AG20443 (cell line): ENCODE results near the gene GPR176.
A peak's percentile ranks its signal among the peaks of the same experiment; 100 is the strongest.

Source experiments
- DNase-seq: peaks from one replicate; pipeline ENCODE4 v3.0.0; 2012; ENCODE audit warnings: low spot score, mixed read lengths

The GPR176 gene

DNA sequence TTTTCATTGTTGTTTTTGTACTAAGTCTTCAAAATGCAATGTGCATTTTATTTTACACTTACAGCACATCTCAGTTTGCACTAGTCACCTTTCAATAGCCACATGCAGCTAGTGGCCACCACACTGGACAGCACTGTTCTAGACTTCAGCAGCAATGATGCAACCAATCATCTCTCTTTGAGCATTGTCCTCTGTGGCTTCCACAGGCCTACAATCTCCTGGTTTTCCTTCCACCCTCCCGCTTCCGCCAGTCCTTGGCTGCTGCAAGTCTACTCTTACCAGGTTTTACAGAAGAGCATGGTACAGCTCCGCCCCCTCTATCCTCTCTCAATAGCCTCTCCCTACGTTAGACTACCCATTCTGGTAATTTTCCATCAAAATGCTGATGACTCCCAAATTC lies 112.3 kb downstream of the GPR176 start:
- DNase-seq, result no peak

DNA sequence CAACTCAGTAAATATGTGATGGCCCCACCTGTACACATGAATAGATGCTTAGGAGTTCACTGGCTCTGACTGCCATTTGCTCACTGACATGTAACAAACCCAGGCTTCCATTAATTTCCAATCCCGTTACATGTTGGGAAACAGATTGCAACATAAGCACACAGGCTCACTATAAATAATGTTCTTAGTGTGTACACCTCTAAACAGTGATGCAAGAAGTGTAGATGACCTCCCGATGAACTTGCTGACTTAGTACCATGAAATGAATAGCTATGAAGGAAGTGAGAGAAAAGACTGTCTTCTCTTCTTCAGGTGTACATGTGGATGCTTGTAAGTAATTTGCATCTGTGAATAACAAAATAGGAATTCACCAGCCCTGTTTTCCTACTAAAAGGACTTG lies 116.0 kb downstream of the GPR176 start:
- peak; percentile 19 for DNase-seq

DNA sequence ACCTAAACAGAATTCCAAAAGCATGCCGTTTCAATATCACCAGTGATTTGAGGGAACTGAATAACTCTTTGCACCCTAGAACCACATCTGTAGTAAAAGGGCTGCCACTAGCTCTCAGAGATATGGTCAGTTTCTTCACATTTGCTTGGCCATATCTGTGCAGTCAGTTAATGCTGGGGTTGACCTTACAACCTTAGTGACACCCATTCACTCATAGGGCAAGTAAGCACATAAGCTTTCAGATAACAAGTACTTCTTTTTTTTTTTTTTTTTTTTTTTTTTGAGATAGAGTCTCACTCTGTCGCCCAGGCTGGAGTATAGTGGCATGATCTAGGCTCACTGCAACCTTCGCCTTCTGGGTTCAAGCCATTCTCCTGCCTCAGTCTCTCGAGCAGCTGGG lies 117.0 kb downstream of the GPR176 start:
- DNase-seq, result no peak

DNA sequence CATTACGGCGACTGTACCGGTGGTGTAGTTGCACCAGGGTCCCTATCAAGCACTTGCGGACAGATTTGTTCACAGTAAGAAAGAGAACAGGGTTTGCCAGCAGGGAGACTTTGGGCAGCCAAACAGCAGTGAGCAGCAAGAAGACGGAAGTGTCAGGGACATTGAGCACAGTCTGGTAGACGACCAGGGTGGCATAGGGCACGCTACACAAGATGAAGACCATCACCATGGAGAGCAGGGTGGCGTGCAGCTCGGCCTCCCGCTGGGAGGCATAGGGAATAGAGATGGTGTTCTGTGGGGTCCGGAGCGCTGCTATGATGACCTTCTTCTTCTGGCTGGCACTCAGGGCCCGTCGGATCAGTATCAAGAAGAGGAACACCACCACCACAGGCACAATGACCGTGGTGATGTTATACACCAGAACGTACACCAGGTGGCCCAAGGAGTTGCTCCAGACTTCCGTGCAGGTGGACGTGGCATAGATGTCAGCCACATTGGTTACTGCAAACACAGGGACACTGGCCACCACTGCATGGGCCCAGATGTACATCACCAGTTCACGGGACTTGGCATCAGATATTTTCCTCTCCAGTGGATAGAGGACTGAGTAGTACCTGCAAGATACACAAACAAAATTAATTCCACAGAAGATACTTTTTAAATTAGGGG lies 118.3 kb downstream of the GPR176 start:
- peak; percentile 34 for DNase-seq

DNA sequence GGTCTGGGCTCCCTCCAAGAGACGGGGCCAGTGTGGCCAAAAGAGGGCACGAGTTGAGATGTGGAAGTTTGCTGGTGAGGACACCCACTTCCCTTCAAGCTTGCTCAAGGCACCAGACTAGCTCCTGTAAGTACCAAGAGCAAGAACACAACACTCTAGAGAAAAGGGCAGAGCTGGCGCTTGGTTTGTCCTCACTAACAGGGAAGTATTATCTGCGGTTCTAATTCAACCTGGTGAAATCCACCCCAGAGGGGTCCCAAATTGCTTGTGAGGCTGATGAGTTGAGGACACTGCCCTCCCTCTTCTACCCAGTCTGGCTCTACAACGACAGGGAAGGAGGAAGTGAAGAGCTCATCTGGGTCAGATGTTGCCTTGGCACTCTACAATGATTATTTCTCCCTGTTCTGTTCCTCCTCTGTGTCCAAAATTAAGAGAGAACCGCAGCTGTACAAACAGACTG lies 120.5 kb downstream of the GPR176 start:
- no peak for DNase-seq

DNA sequence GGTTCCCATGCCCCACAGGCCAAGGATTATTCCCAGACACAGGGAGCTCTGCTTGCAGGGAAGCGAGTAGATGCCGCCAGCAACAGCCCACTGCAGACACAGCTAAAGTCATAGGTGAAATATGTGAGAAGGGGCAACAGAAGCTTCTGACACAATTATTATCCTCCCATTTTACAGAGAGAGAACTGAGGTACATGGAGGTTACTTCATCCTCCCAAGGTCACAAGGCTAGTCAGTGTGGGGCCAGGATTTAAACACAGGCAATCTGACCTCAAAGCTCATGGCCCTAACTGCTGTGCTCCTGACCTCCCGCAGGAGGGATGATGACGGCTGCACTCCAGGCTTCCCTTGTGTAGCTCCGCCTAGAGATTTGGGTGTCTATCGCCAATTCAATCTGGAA lies 121.7 kb downstream of the GPR176 start:
- DNase-seq, result no peak

DNA sequence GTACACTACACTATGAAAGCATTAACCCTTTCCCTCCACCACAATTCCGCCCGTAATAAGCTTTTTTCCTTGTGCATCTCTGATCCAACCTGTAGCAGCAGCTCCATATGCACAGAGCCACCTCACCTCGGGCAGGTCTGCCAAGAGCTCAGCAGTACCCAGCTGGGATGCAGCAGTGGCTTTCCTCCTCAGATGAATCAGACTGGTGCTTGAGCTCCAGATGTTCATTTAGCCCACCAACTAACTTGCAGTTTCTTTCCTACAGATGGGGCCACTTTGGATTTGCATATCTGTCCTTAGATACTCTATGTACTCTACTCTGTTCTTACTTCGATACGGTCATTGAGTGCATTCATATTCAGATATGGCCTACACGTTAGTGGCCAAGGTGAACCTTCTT lies 122.7 kb downstream of the GPR176 start:
- DNase-seq, result no peak

DNA sequence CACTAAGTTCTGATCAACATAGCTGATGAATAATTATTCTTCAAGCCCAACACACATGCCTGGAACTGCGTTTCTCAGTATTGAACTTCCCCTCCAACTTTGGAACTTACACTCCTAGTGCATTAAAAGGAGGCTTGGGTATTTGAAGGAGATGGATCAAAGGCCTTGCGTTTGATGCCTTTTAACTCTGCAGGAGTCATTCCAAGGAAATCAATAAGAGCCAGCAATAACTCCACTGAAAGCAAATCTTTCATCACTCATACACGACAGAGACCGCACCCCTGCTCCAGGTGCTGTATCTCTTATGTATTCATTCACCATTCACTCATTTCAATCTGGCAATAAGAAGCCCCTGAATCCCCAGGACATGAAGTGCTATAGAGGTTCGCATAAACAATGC lies 123.5 kb downstream of the GPR176 start:
- no peak for DNase-seq

DNA sequence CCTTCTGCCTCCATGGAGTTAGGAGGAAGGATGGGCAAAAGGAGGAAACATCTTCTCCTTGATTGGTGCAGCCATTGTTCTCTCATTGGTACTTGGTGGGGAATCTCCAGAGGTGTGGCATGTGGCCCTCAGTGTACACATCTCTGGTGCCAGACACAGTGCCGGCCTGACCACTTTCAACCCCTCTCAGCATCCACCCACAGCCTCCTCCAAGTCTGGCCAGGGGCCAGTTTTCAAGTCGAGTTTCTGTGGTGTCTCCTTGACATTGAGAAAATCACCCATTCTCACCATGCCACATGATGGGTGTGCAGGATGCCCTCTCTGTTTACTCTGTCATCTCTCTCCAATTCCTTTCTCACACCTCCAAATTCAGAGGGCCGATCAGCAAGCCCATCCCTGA lies 124.6 kb downstream of the GPR176 start:
- no peak for DNase-seq

DNA sequence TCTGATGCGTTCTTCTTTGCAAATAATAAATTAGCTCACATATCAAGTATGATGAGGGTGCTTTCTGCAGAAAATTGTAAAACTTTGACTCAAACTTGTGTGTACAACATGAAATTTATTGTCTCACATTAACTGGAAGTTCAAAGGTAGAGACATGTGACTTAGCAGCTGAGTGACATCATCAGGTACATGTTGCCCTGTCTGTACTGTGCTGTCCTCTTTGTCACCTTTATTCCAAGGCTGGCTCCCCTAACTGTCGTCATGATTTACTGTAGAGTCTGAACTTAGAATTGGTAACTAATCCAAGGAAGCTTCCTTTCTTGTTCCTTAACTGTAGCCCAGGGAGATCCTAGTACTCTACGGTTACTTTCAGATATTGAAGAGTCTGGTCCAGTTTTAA lies 125.1 kb downstream of the GPR176 start:
- DNase-seq, result no peak

DNA sequence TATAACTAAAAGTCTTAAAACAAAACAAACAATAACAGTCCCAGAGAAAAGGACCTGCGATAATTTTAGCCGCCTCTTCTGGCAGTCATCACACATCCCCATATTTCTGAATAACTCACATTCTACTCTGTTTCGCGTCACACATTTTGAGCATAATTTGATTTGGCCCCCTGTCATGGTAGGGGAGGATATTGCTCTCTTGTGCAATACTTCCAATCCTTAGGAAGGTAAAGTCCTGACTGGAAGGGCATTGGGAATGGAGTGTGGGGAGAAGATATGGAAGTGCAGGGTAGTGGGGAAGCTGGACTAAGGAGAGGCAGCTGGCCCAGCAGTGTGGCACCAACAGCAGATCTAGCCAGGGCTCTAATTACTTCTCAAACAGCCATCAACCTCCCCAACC lies 126.1 kb downstream of the GPR176 start:
- DNase-seq, result no peak

DNA sequence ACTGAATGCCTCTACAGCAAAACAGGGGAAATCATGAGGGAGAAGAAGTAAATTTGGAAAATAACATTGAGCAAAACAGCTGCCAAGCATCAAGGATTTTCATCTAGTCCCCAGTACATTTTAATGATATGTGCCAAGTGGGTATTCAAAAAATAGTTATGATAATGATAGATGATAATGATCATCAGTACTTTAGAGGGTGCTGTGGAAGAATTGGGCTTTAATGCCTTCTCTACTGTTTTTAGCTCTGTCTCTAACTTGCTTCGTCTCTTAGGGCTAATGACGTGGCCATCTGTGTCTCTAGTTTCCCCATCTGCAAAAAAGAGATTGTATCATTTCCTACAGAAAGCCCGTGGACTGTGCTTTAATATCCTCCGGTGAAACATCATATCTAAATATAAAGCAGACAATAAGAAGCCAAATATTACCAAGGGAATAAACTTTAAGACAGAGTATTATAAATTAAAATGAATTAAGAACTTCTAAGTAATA lies 127.2 kb downstream of the GPR176 start:
- DNase-seq, result no peak

DNA sequence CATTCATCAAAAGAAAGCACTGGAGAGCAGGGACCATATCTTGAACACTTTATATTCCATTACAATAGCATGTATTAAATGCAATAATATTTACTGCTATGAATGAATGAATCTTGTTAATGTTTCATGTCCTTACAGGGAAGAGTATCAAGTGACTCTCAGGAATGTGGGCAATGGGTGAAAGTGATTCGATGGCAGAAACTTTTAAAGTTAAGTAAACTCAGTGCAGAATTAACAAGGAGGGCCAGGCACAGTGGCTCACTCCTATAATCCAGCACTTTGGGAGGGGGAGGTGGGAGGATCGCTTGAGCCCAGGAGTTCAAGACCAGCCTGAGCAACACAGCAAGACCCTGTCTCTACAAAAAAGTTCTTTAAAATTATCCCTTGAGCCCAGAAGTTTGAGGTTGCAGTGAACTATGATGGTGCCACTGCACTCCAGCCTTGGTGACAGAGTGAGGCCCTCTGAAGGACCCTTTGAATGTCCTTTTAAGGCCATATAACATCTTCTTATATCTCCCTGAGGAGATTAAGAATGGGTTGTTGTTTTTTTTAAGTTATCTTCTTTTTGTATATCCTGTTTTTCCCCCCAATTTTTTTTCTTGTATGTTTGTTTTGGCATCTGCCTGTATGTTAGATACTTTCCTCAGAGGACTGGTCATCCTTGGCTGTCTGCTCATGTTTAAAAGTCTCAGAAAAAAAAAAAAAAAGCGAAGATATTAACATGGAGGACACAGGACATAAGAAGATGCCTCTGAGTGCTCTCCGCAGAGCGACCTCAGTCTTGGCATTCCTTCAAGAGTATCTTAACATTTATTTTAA lies 127.8 kb downstream of the GPR176 start:
- no peak for DNase-seq

DNA sequence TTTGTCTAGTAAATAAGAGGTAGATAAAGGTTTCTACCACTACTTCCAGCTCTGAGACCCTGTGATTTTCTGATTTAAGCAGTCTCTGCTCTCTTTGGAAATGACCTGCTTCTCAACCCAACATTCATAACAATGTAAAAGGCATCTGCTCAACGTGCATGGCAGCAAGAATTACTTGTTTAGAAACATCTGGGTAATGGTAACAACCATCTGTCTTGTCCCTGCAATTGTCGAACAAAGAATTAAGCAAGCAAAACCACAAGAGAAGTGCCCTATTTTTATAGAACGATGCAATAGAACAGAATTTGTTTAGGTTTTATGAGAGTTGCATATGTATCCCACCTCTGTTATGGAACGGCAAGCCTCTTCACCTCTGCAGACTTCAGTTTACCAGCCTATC lies 130.3 kb downstream of the GPR176 start:
- no peak for DNase-seq

DNA sequence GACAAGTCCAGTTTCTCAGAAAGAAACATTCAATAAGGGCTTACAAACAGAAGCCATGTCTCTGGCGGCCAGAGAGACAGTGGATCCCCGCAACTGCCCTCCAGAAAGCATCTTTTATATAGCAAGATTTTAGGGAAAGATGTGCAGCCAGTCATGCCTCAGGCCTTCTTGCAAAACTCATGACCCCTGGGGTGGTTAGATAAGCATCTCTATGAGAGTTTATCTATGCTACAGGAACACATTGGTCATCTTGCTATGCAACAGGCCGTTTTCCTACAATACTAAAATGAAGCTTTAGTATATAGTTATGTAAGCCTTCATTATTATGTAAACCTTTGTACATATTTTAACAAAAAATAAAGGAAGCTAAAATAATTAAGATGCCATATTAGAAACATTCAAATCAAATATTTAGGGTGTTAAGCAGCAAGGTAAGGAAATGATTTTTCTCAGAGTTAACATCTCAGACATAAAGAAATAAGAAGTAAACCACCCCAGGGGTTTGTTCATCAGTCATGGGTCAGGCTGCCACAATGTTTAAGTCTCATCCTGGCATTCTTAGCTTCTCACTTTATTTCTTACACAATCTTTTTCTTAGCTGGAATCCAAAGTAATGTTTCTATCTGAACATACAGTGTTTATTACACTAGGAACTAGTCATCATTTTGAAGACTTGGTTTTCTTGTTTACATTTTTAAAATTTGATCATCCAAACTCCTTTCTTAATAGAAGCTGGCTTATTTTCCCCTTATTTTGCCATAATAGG lies 131.1 kb downstream of the GPR176 start:
- DNase-seq, result no peak

DNA sequence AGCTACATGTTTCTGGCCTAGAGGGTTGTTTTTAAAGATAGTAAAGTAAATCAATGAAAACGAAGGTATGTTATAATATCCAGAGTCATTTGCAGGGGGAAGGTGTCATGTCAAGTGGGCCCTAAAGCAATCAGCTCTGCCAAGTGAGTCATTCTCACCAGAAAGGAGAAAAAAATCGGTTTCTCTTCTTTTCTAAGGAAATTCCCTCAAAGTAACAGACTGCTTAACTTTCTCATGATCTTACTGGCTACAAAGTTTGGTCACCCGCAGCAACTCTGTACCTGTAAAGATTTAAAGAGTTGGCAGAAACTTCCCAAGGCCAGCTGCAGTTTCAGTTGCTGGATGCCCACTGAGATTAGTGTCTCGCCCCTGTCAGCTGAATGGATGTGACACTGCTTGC lies 132.0 kb downstream of the GPR176 start:
- no peak for DNase-seq

DNA sequence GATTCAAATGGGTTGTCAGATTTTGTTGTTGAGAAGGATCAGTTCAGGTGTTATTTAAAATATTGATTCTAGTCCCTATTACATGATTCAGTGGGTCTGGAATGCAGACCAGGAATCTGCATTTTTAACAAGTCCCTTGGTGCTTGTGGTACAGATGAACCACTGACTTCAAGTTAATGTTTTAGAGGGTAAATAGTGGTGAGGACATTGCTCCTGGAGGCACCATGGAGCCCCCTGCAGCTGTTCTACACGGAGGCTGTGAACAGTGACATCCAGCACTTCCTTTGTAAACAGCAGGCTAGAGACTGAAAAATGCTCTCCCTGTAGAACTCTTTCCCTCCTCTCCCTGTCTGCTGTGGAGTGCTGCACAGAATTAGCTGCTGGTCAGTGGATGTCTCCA lies 132.6 kb downstream of the GPR176 start:
- no peak for DNase-seq

DNA sequence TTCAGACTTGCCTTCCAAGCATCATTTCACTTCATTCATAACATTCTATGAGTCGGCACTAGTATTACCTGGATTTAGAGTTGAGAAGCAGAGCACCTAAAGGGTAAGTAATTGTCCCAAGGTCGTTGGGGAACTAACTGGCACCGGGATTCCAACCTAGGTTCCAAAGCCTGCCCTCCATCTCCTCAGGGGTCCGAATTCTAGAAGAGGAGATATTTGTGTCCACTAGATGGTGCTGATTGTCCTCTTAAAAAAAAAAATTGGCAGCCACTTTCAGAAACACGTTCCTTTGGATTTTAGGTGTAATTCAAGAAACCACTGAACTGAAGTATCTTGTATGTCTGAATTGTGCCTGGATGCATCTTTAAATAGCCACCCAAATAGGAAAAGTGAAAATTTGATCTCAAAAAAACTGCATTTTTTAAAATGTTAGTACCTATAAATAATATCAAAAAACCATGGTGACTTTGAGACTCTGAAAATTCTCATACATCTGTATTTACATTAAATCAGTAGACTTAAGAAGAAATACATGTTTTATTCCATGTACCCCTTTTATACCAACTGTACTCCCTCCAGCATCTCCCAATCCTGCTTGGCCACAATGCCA lies 133.5 kb downstream of the GPR176 start:
- DNase-seq, result peak; percentile 39

DNA sequence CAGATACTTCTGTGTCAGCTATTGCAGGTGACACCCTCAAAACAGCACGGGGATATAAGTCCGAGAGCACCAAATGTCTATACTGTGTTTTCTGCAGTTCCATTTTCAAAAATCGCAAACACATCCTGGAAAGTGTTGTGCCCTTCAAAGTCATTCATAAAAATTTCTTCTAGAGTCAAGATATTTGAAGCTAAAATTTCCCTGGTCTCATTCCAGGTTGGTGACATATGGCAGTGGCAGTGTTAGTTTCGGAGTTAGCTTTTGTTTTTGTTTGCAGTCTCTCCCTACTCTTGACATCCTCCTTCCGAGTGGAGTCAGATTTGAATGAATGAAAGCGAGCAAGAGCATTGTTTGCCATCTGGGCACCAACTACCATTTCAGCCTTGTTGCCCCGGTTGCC lies 134.2 kb downstream of the GPR176 start:
- DNase-seq, result no peak

DNA sequence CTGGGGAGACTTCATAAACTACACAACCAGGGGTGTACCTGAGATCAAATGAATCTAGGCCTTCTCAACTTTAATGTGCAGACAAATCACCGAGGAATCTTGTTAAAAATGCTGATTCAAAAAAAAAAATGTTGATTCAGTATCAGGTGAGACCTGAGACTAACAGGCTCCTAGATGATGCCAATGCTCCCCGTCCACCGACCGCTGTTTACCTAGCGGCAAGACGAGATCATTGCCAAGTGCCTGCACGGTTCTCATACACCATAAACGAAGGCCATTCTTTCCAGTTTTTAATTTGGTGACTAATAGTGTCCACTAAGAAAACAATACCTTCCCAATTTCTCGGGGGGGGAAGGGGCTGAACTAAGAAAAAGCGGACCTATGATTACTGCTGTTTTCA lies 134.9 kb downstream of the GPR176 start:
- DNase-seq, result no peak

DNA sequence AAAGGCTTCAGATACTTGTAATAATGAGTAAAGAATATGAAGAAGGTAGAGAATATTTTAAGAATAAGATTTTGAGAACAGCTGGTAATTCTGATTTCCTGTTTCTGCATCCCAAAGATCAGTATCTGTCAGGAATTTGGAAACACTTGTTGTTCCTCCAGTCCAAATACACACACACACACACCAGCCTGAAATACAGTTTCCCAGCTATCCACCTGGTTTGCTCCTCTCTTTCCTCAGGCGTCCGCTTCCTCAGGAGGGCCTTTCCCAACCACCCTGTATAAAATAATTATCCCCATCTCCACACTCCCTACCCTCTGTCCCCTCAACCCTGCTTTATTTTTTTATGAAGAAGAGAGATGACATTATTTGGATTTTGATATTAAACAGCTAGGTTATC lies 135.4 kb downstream of the GPR176 start:
- no peak for DNase-seq

DNA sequence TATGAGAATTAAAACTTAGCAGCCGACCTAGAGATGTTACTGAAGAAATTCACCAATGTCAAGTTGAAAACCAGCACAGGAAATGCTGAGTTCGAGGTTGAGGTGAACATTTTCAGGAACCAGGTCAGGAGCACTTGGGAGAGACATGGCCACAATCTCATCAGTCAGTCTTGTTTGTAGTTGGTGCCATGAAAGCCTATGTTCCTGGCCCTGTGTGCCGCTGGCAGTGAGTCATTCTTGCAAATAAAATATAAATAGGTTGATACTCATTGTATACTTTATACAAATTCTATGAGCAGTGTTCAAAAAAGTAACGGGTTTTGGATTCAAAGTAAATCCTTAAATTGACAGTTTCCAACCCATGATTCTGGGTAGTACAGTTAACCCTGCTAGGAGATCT lies 135.9 kb downstream of the GPR176 start:
- no peak for DNase-seq
